Bronchial epithelial cell (primary cell): ENCODE results near the gene ARHGDIA. TPM values are rescaled to one million over a fixed set of nuclear protein-coding genes. Genes with fewer than 3 reads are reported as not detected.

Experiments
- DNase-seq: peaks from one replicate; pipeline ENCODE4 v3.0.0-alpha.2; 2010; ENCODE audit warnings: low read depth
- FAIRE-seq: peaks from 2 replicates; lab custom pipeline; 2011; peaks lifted over from hg19 to GRCh38; lab: Jason Lieb, UNC
- H3K27me3 ChIP-seq: 2 replicates; pipeline ENCODE4 v1.5.1; 2011; ENCODE audit warnings: low read length; ENCODE audit not compliant: control insufficient read depth, insufficient read depth
- H3K36me3 ChIP-seq: 2 replicates; pipeline ENCODE4 v1.5.1; 2011; ENCODE audit warnings: low read length; ENCODE audit not compliant: control insufficient read depth, insufficient read depth
- H3K4me3 ChIP-seq: 2 replicates; pipeline ENCODE4 v1.5.1; 2011; ENCODE audit warnings: mild to moderate bottlenecking, low read depth, low read length, control low read depth
- CTCF ChIP-seq: IDR thresholded peaks from 2 replicates; pipeline ENCODE4 v1.5.1; 2011; ENCODE audit warnings: mild to moderate bottlenecking, moderate library complexity, low read length, control low read depth, inconsistent platforms; ENCODE audit not compliant: insufficient read depth, severe bottlenecking
- total RNA-seq: library from RNA; depleted of rRNA; stranded (reverse); fragments of >200 nt; gene quantifications from 2 replicates; pipeline ENCODE4 v1.2.1, GENCODE V29; 2014

Gene ARHGDIA
- total RNA-seq, 1 donor from 2014 or later = 57.4 TPM

- Histone ChIP-seq H3K36me3 (peaks cover 30% of the 10 kb centered on the region), H3K4me3 (no peak overlapping the region), H3K27me3 (no peaks in the 10 kb centered on the region)
- TF ChIP-seq CTCF = no peak
- FAIRE-seq (no peak), DNase-seq (no peak)
These were observed 7.0 kb downstream of the ARHGDIA start for GRCh38 chr17:81863833-81864768.

- Histone ChIP-seq H3K36me3 (peaks cover 32% of the 10 kb centered on the region), H3K4me3 (no peak overlapping the region), H3K27me3 (no peaks in the 10 kb centered on the region)
- TF ChIP-seq CTCF = no peak
- FAIRE-seq = no peak
- DNase-seq = no peak
These were observed 7.9 kb downstream of the ARHGDIA start for GRCh38 chr17:81863123-81863675.

- Histone ChIP-seq H3K27me3 (no peaks in the 10 kb centered on the region), H3K4me3 (peak overlapping the region; percentile 76), H3K36me3 (peaks cover 33% of the 10 kb centered on the region)
- TF ChIP-seq CTCF = no peak
- DNase-seq (peak; percentile 100), FAIRE-seq (peak; percentile 94)
These were observed 10.2 kb downstream of the ARHGDIA start for GRCh38 chr17:81860756-81861568.

- FAIRE-seq (no peak), DNase-seq (no peak)
- Histone ChIP-seq H3K4me3 (peak within 1 kb of the TSS; percentile 81), H3K36me3 (peaks cover 29% of the 10 kb centered on the region), H3K27me3 (no peaks in the 10 kb centered on the region)
- no peak for TF ChIP-seq CTCF
These were observed 11.0 kb downstream of the ARHGDIA start, which contains the start of gene P4HB for GRCh38 chr17:81859906-81860755. P4HB (minus strand) TSS chr17:81860535; CDS start chr17:81860471, 64 bp downstream.
